Cardiac muscle cell (in vitro differentiated cells and primary cell): ENCODE measurements around the gene NRXN2. TPM values are rescaled to one million over a fixed set of nuclear protein-coding genes. Genes with fewer than 3 reads are reported as not detected.

Experiments
- DNase-seq, 2 donors: peaks; one replicate each; pipeline versions ENCODE4 v3.0.0 to v3.0.0-alpha.2; 2010 to 2017; ENCODE audit warnings: low read depth in 1 of 2, low spot score in 1 of 2
- H3K27ac ChIP-seq: fragments of 200-600 bp; sonication (generic); 2 replicates; pipeline ENCODE4 v1.5.1; 2016
- H3K27me3 ChIP-seq: fragments of 200-600 bp; sonication (generic); 2 replicates; pipeline ENCODE4 v1.6.0; 2016; ENCODE audit warnings: control low read depth
- H3K36me3 ChIP-seq: fragments of 200-600 bp; sonication (generic); 2 replicates; pipeline ENCODE4 v1.5.1; 2016; ENCODE audit warnings: control low read depth
- H3K4me1 ChIP-seq: fragments of 200-600 bp; sonication (generic); 2 replicates; pipeline ENCODE4 v1.8.1; 2017; ENCODE audit warnings: low read depth, mild to moderate bottlenecking, mixed run types
- H3K4me3 ChIP-seq: fragments of 200-600 bp; sonication (generic); 2 replicates; pipeline ENCODE4 v1.5.1; 2016; ENCODE audit warnings: mild to moderate bottlenecking
- H3K9me3 ChIP-seq: fragments of 200-600 bp; sonication (generic); 2 replicates; pipeline ENCODE4 v1.5.1; 2017; ENCODE audit warnings: low read depth, mild to moderate bottlenecking, control low read depth
- polyA plus RNA-seq: library from polyadenylated mRNA; unstranded; fragments of >200 nt; fragmentation: Nextera tagmentation; extraction: Ambion mirVana; gene quantifications from 2 replicates; pipeline ENCODE4 v1.2.1, GENCODE V29; 2016
- total RNA-seq: library from RNA; depleted of rRNA; stranded (reverse); fragments of >200 nt; gene quantifications from 2 replicates; pipeline ENCODE4 v1.2.3, GENCODE V29; 2016
- TF ChIP-seq, protein P1 (sequence below): IDR thresholded peaks from 2 replicates; pipeline ENCODE4 v1.5.1; 2012; ENCODE audit warnings: low read depth, mild to moderate bottlenecking, low read length

Gene NRXN2
- total and polyA plus RNA-seq, 2 experiments from 2014 or later = 1.2 to 1.3 TPM

- TF ChIP-seq, protein P1, sequence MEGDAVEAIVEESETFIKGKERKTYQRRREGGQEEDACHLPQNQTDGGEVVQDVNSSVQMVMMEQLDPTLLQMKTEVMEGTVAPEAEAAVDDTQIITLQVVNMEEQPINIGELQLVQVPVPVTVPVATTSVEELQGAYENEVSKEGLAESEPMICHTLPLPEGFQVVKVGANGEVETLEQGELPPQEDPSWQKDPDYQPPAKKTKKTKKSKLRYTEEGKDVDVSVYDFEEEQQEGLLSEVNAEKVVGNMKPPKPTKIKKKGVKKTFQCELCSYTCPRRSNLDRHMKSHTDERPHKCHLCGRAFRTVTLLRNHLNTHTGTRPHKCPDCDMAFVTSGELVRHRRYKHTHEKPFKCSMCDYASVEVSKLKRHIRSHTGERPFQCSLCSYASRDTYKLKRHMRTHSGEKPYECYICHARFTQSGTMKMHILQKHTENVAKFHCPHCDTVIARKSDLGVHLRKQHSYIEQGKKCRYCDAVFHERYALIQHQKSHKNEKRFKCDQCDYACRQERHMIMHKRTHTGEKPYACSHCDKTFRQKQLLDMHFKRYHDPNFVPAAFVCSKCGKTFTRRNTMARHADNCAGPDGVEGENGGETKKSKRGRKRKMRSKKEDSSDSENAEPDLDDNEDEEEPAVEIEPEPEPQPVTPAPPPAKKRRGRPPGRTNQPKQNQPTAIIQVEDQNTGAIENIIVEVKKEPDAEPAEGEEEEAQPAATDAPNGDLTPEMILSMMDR = no peak
- H3K9me3 ChIP-seq = no peaks in the 10 kb centered on the region
- H3K4me1 ChIP-seq = no peaks in the 10 kb centered on the region
- DNase-seq = no peak
- no peaks in the 10 kb centered on the region for H3K36me3 ChIP-seq
- peaks cover 54% of the 10 kb centered on the region for H3K27me3 ChIP-seq
- H3K4me3 ChIP-seq = no peak overlapping the region
- no peak overlapping the region for H3K27ac ChIP-seq
These were observed 27.0 kb downstream of the NRXN2 start for GRCh38 chr11:64696045-64696444.

DNA sequence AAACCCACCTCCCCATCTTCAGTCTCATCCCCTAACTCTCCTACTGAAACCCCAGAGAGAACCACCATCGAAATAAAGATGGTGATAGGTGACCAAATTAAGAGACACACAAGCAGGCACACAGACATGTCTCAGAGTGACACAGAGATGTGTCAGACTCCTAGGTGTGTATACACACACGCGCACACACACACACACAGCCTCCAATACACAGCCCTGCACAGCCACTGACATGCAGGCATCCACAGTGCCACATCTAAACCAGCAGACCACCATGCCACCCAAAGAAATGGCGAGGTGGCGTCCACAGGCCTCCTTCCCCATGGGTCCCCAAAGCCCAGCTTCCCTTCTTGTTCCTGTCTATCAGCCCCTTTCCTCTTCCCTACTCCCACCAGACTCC, 27.4 kb downstream of the NRXN2 start:
- DNase-seq = no peak
- H3K9me3 ChIP-seq = no peaks in the 10 kb centered on the region
- TF ChIP-seq, protein P1 = no peak
- no peak overlapping the region for H3K4me3 ChIP-seq
- no peaks in the 10 kb centered on the region for H3K36me3 ChIP-seq
- H3K27ac ChIP-seq = no peak overlapping the region
- no peaks in the 10 kb centered on the region for H3K4me1 ChIP-seq
- H3K27me3 ChIP-seq = peaks cover 58% of the 10 kb centered on the region

DNA sequence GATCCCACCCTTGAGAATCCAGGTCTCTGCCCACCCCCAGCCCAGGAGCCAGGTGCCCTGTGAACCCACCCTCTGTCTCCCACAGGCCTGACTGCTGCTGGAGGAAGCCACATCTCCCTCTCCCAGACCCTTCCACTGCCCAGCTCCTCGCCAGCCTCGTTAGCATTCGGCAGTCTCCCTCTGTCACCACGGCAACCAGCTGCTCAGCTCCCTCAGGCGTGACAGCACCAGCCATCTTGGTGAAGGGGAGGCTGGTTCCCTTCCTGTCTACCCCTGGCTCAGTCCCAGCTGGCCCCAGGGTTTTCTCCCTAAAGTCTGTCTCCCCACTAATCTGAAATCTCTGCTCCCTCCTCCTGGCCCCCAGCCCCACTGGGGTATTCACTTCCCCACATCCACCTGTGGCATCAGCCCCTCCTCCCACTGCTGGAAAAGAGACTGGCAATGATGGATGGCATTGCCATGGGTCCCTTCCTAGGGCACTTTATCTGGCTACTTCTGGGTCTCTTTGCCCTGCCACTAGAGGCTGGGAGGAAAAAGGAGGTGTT, 28.1 kb downstream of the NRXN2 start:
- DNase-seq = peak in 1 of 2 donors; percentile 23
- peaks cover 58% of the 10 kb centered on the region for H3K27me3 ChIP-seq
- no peaks in the 10 kb centered on the region for H3K9me3 ChIP-seq
- H3K27ac ChIP-seq = no peak overlapping the region
- H3K4me1 ChIP-seq = no peaks in the 10 kb centered on the region
- TF ChIP-seq, protein P1 = no peak
- no peaks in the 10 kb centered on the region for H3K36me3 ChIP-seq
- H3K4me3 ChIP-seq = no peak overlapping the region

GRCh38 chr11:64694026-64694755, 28.8 kb downstream of the NRXN2 start:
- no peak for DNase-seq
- H3K27ac ChIP-seq = no peak overlapping the region
- TF ChIP-seq, protein P1 = no peak

GRCh38 chr11:64692764-64693331, 30.1 kb downstream of the NRXN2 start:
- H3K9me3 ChIP-seq = no peaks in the 10 kb centered on the region
- H3K4me3 ChIP-seq = no peak overlapping the region
- no peaks in the 10 kb centered on the region for H3K36me3 ChIP-seq
- TF ChIP-seq, protein P1 = no peak
- DNase-seq = no peak
- no peaks in the 10 kb centered on the region for H3K4me1 ChIP-seq
- no peak overlapping the region for H3K27ac ChIP-seq
- H3K27me3 ChIP-seq = peaks cover 58% of the 10 kb centered on the region

More at GRCh38 chr11:64694026-64694755, 28.8 kb downstream of the NRXN2 start:
- H3K36me3 ChIP-seq = no peaks in the 10 kb centered on the region
- no peaks in the 10 kb centered on the region for H3K9me3 ChIP-seq
- no peaks in the 10 kb centered on the region for H3K4me1 ChIP-seq
- H3K4me3 ChIP-seq = no peak overlapping the region
- peaks cover 58% of the 10 kb centered on the region for H3K27me3 ChIP-seq
